K562 (cell line): Measurements from ENCODE around the gene DNAJC17. TPM values are rescaled to one million over a fixed set of nuclear protein-coding genes. Genes with fewer than 3 reads are reported as not detected.
A peak's percentile ranks its signal among the peaks of the same experiment; 100 is the strongest.

ENCODE experiments used
- ATF6 ChIP-seq: sonication (generic); formaldehyde crosslinking; IDR thresholded peaks from 2 replicates; pipeline ENCODE4 v1.4.0; 2020; ENCODE audit warnings: mild to moderate bottlenecking, missing genetic modification reagents
- CC2D1A ChIP-seq: fragments of 450-650 bp; IDR thresholded peaks from 2 replicates; pipeline ENCODE4 v1.6.1; 2017; ENCODE audit warnings: mild to moderate bottlenecking
- CREM ChIP-seq: IDR thresholded peaks from 2 replicates; pipeline ENCODE4 v1.6.1; 2014; ENCODE audit warnings: antibody characterized with exemption, low read depth
- CXXC5 ChIP-seq: fragments of 250-450 bp; sonication (Bioruptor Pico); IDR thresholded peaks from 2 replicates; pipeline ENCODE4 v1.8.0; 2022; ENCODE audit warnings: inconsistent platforms, mild to moderate bottlenecking, moderate library complexity
- DPF2 ChIP-seq: fragments of 450-650 bp; IDR thresholded peaks from 2 replicates; pipeline ENCODE4 v1.6.1; 2016
- GABPB1 ChIP-seq: sonication (generic); formaldehyde crosslinking; IDR thresholded peaks from 2 replicates; pipeline ENCODE4 v1.8.0; 2022; ENCODE audit warnings: mild to moderate bottlenecking, missing genetic modification reagents
- MXD1 ChIP-seq: fragments of 250-450 bp; sonication (Bioruptor Pico); IDR thresholded peaks from 2 replicates; pipeline ENCODE4 v1.8.0; 2021; ENCODE audit warnings: borderline replicate concordance, mild to moderate bottlenecking, moderate library complexity; ENCODE audit not compliant: poor library complexity, severe bottlenecking
- RBFOX2 ChIP-seq: fragments of 200-400 bp; formaldehyde crosslinking; IDR thresholded peaks from 2 replicates; pipeline ENCODE4 v1.6.1; 2017; ENCODE audit warnings: low read depth, mild to moderate bottlenecking, low read length, moderate library complexity
- RCOR1 ChIP-seq, 2 experiments: IDR thresholded peaks; 2 replicates each; pipeline ENCODE4 v1.6.1; 2012; ENCODE audit warnings: low read depth in 2 of 2, low read length in 2 of 2, borderline replicate concordance in 1 of 2, improper control_type of control experiment in 1 of 2
- TAF1 ChIP-seq: IDR thresholded peaks from 2 replicates; pipeline ENCODE4 v1.6.1; 2011; ENCODE audit warnings: mild to moderate bottlenecking, low read length, moderate library complexity; ENCODE audit not compliant: insufficient read depth, control insufficient read depth, severe bottlenecking; ENCODE audit errors: extremely low read depth
- ZBED1 ChIP-seq: IDR thresholded peaks from 2 replicates; pipeline ENCODE4 v1.6.1; 2014
- ZBTB2 ChIP-seq: fragments of 450-650 bp; IDR thresholded peaks from 2 replicates; pipeline ENCODE4 v1.6.1; 2016; ENCODE audit warnings: antibody characterized with exemption
- ZBTB26 ChIP-seq: fragments of 450-650 bp; formaldehyde crosslinking; IDR thresholded peaks from 2 replicates; pipeline ENCODE4 v1.4.0; 2022; ENCODE audit warnings: missing genetic modification characterization
- ZNF121 ChIP-seq: sonication (generic); formaldehyde crosslinking; conservative IDR thresholded peaks from 2 replicates; pipeline ENCODE4 v1.8.0; 2022; ENCODE audit warnings: missing genetic modification reagents
- ZNF174 ChIP-seq: fragments of 250-450 bp; sonication (Bioruptor Pico); IDR thresholded peaks from 2 replicates; pipeline ENCODE4 v1.4.0; 2020; ENCODE audit warnings: mild to moderate bottlenecking
- polyA plus RNA-seq, 8 experiments: library from polyadenylated mRNA; depleted of rRNA in 4 of 8; stranded (reverse) in 5 of 8; unstranded in 3 of 8; fragments of >200 nt; fragmentation: Nextera tagmentation in 2 of 8; fragmentation: Illumina TruSeq in 1 of 8; extraction: Ambion mirVana in 2 of 8; extraction: Trizol in 1 of 8; gene quantifications; 2 replicates each; pipeline versions ENCODE4 v1.2.1 to v1.2.3, GENCODE V29; 2011 to 2014; ENCODE audit warnings: inconsistent platforms in 1 of 8, missing spikeins in 1 of 8
- total RNA-seq, 7 experiments: library from RNA; depleted of rRNA in 6 of 7; stranded (reverse); fragments of >200 nt in 6 of 7; fragmentation: Illumina TruSeq in 2 of 7; extraction: Trizol in 2 of 7; gene quantifications; 2 replicates each; pipeline versions ENCODE4 v1.2.1 to v1.2.3, GENCODE V29; 2011 to 2021; ENCODE audit warnings: low replicate concordance in 1 of 7
- TF ChIP-seq, protein P1 (sequence below): sonication (generic); formaldehyde crosslinking; IDR thresholded peaks from 2 replicates; pipeline ENCODE4 v1.8.0; 2022; ENCODE audit warnings: missing genetic modification reagents, mild to moderate bottlenecking, borderline replicate concordance
- TF ChIP-seq, protein P2 (sequence below): fragments of 450-650 bp; IDR thresholded peaks from 2 replicates; pipeline ENCODE4 v1.6.1; 2016; ENCODE audit warnings: missing biosample characterization, missing genetic modification characterization
- TF ChIP-seq, protein P3 (sequence below): fragments of 200-800 bp; sonication (Bioruptor generic); IDR thresholded peaks from 2 replicates; pipeline ENCODE4 v1.6.1; 2017; ENCODE audit warnings: missing genetic modification characterization, missing compliant biosample characterization

The DNAJC17 gene
- total and polyA plus RNA-seq, 9 of the 15 experiments (the other 6 are each of a cell fraction or from before 2014, with no cell fraction given) = 2.4 to 79.4 (median 44.2) TPM

DNA sequence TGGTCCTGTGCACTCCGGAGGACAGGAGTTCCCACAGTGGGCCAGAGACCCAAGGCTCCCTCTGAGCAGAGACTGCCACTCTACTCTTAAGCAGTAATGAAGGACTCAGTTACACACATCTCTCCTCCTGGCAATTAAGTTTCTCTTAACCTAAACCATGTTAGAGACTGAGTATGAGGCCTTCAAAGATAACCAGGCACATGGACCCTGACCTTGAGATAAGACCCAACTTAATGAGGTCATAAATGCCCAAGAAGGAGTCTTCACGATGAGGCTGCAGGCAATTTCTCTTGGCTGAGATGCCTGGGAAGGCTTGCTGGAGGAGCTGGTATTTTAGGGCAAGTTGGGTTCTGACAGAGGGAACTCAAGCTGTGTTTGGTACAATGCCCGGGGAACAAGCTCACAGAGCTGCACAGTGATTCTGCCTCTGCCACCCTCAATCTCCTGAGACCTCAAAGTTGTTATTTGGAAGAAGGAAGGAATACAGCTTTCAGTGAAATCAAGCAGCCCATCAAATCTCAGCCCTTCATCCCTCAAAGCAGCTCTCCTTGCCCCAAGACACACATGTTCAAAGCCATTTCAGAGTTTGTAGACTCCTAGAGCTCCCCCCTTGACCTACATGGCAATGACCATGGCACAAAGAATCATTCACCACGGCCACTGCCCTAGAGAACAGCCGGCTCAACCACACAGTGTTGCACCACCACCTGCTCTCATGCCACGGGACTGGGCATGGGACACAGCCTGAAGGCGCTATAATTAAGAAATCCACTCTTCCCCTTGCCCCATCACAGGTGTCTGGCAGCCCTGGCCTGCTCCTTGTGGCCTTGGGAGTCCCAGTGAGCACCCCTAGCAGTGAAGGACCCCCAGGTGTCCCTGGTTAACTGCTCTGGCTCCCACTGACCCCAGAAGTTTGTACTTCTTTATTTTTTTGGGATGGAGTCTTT is 59.3 kb downstream of the DNAJC17 start (continued):
- TF ChIP-seq, protein P1, sequence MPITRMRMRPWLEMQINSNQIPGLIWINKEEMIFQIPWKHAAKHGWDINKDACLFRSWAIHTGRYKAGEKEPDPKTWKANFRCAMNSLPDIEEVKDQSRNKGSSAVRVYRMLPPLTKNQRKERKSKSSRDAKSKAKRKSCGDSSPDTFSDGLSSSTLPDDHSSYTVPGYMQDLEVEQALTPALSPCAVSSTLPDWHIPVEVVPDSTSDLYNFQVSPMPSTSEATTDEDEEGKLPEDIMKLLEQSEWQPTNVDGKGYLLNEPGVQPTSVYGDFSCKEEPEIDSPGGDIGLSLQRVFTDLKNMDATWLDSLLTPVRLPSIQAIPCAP = no peak
- TF ChIP-seq DPF2 = peak; percentile 59
- no peak for TF ChIP-seq GABPB1 (CRISPR knock-in tag)
- no peak for TF ChIP-seq ZBED1
- no peak for TF ChIP-seq MXD1 (CRISPR knock-in tag)
- no peak for TF ChIP-seq RCOR1 (IDR thresholded peaks at IDR 0.05; ENCODE audit: borderline replicate concordance in 1 of 2, low read depth in 2 of 2, low read length in 2 of 2)
- no peak for TF ChIP-seq ATF6
- no peak for TF ChIP-seq TAF1
- TF ChIP-seq, protein P2, sequence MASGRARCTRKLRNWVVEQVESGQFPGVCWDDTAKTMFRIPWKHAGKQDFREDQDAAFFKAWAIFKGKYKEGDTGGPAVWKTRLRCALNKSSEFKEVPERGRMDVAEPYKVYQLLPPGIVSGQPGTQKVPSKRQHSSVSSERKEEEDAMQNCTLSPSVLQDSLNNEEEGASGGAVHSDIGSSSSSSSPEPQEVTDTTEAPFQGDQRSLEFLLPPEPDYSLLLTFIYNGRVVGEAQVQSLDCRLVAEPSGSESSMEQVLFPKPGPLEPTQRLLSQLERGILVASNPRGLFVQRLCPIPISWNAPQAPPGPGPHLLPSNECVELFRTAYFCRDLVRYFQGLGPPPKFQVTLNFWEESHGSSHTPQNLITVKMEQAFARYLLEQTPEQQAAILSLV = no peak
- no peak for TF ChIP-seq CXXC5 (CRISPR knock-in tag)
- no peak; the same call in 1 of the 2 replicates for TF ChIP-seq RBFOX2
- no peak for TF ChIP-seq CC2D1A
- TF ChIP-seq, protein P3, sequence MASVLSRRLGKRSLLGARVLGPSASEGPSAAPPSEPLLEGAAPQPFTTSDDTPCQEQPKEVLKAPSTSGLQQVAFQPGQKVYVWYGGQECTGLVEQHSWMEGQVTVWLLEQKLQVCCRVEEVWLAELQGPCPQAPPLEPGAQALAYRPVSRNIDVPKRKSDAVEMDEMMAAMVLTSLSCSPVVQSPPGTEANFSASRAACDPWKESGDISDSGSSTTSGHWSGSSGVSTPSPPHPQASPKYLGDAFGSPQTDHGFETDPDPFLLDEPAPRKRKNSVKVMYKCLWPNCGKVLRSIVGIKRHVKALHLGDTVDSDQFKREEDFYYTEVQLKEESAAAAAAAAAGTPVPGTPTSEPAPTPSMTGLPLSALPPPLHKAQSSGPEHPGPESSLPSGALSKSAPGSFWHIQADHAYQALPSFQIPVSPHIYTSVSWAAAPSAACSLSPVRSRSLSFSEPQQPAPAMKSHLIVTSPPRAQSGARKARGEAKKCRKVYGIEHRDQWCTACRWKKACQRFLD (CRISPR knock-in tag) = no peak
- no peak for TF ChIP-seq ZBTB26 (CRISPR knock-in tag)
- TF ChIP-seq ZNF121 (CRISPR knock-in tag) = 0 out of 2 replicates have a peak, but pooled peaks have one; percentile 15
- TF ChIP-seq ZBTB2 = no peak
- TF ChIP-seq ZNF174 (CRISPR knock-in tag) = no peak
- peak; percentile 41 for TF ChIP-seq CREM
